CD4-positive, alpha-beta T cell (primary cell): Measurements from ENCODE around the gene CYP24A1. TPM values are rescaled to one million over a fixed set of nuclear protein-coding genes. Genes with fewer than 3 reads are reported as not detected.
"Not testable (repeated sequence)": the region's sequence is repeated elsewhere in the genome, so short reads cannot be mapped to it uniquely, and the experiment has no call there.

Experiments used
- ATAC-seq: fragments of 200-7000 bp; cut with Tn5 transposase; one replicate; pipeline ENCODE4 v1.10.0; 2022; ENCODE audit warnings: mild to moderate bottlenecking; ENCODE audit not compliant: poor library complexity
- CTCF ChIA-PET: fragments of 350-600 bp; sonication (Branson Sonifier 250); formaldehyde crosslinking; loops from one replicate; lab custom pipeline; 2021; ENCODE audit warnings: antibody characterized with exemption, inconsistent platforms; lab: Charles Lee
- POLR2A ChIA-PET: fragments of 350-600 bp; sonication (Branson Sonifier 250); formaldehyde crosslinking; loops from one replicate; lab custom pipeline; 2021; ENCODE audit warnings: antibody characterized with exemption, inconsistent platforms; lab: Charles Lee
- DNase-seq, 14 experiments: peaks; one replicate each; pipeline ENCODE4 v3.0.0-alpha.2; 2013 to 2020; ENCODE audit warnings: mixed read lengths in 2 of 14
- H3K27ac ChIP-seq, 2 donors: one replicate each; pipeline versions ENCODE4 v1.5.1 to v1.7.0; 2013; ENCODE audit warnings: low read length in 2 of 2, low read depth in 1 of 2, mild to moderate bottlenecking in 1 of 2
- H3K27me3 ChIP-seq, 2 experiments: 1 replicate in 1 of 2; 2 replicates in 1 of 2; pipeline versions ENCODE4 v1.6.1 to v1.7.0; 2013; ENCODE audit warnings: low read length in 2 of 2, control low read depth in 1 of 2, mild to moderate bottlenecking in 1 of 2, moderate library complexity in 1 of 2; ENCODE audit not compliant: insufficient read depth in 2 of 2, control insufficient read depth in 1 of 2
- H3K36me3 ChIP-seq: one replicate; pipeline ENCODE4 v1.6.1; 2013; ENCODE audit warnings: low read length, control low read depth; ENCODE audit not compliant: insufficient read depth
- H3K4me1 ChIP-seq: one replicate; pipeline ENCODE4 v1.6.1; 2013; ENCODE audit warnings: low read length, control low read depth; ENCODE audit not compliant: insufficient read depth
- H3K4me3 ChIP-seq: one replicate; pipeline ENCODE4 v1.5.1; 2013; ENCODE audit warnings: mild to moderate bottlenecking, low read length, moderate library complexity
- H3K9me3 ChIP-seq, 2 experiments: 1 replicate in 1 of 2; 2 replicates in 1 of 2; pipeline versions ENCODE4 v1.6.1 to v1.7.0; 2013; ENCODE audit warnings: low read length in 2 of 2, mild to moderate bottlenecking in 2 of 2, control low read depth in 1 of 2, moderate library complexity in 1 of 2; ENCODE audit not compliant: control insufficient read depth in 1 of 2, insufficient read depth in 1 of 2
- H3K27ac Mint-ChIP-seq: one replicate; pipeline ENCODE4 v1.8.0; 2020; ENCODE audit warnings: mixed read lengths
- H3K27me3 Mint-ChIP-seq: one replicate; pipeline ENCODE4 v1.8.0; 2021; ENCODE audit warnings: mixed read lengths
- H3K36me3 Mint-ChIP-seq: one replicate; pipeline ENCODE4 v1.8.0; 2021; ENCODE audit warnings: low read depth, mixed read lengths
- H3K4me1 Mint-ChIP-seq: one replicate; pipeline ENCODE4 v1.8.0; 2021; ENCODE audit warnings: low read depth, mixed read lengths
- H3K4me3 Mint-ChIP-seq: one replicate; pipeline ENCODE4 v1.8.0; 2020; ENCODE audit warnings: mild to moderate bottlenecking, mixed read lengths
- H3K9me3 Mint-ChIP-seq: one replicate; pipeline ENCODE4 v1.8.0; 2020; ENCODE audit warnings: mixed read lengths
- CTCF ChIP-seq: fragments of 200-600 bp; IDR thresholded peaks from one replicate; pipeline ENCODE4 v1.8.0; 2022; ENCODE audit warnings: antibody characterized with exemption, mild to moderate bottlenecking
- intact Hi-C, 2 experiments: fragments of 100-400 bp; cut with DNase I in 1 of 2; cut with micrococcal nuclease in 1 of 2; formaldehyde crosslinking; loops; one replicate each; pipeline versions ENCODE4 v1.15.1 to v1.9.0; 2023 to 2025; cut with DNase I, micrococcal nuclease
- total RNA-seq, 174 experiments: library from RNA in 2 of 174; stranded (reverse) in 2 of 174; gene quantifications; one replicate each; pipeline ENCODE4 v1.2.3 and lab custom pipeline; 2021 to 2026

Gene CYP24A1
- total RNA-seq, 2 experiments from 2014 or later: 0.56 to 1.0 TPM

GRCh38 chr20:54129350-54129749 is 44.4 kb downstream of the CYP24A1 start:
- H3K4me1 Mint-ChIP-seq: no peaks in the 10 kb centered on the region
- DNase-seq (no peak), ATAC-seq (no peak)
- peaks cover 0 to 5% of the 10 kb centered on the region in 2 experiments for H3K9me3 ChIP-seq
- H3K9me3 Mint-ChIP-seq: no peaks in the 10 kb centered on the region
- H3K27me3 Mint-ChIP-seq: peaks cover 7% of the 10 kb centered on the region
- ChIA-PET POLR2A (no interaction called here), CTCF (interaction anchor here (1.0 kb wide), 1 partner anchor 10 kb away, joined by 3 read pairs; no protein-coding TSS in a partner anchor)
- H3K27ac Mint-ChIP-seq: no peak overlapping the region
- H3K27ac ChIP-seq: no peak overlapping the region
- no peak overlapping the region for H3K4me3 Mint-ChIP-seq
- intact Hi-C loops: no loop called here
- no peaks in the 10 kb centered on the region for H3K36me3 ChIP-seq
- H3K27me3 ChIP-seq: no peaks in the 10 kb centered on the region
- H3K4me3 ChIP-seq: no peak overlapping the region
- H3K36me3 Mint-ChIP-seq: no peaks in the 10 kb centered on the region
- H3K4me1 ChIP-seq: no peaks in the 10 kb centered on the region
- no peak for TF ChIP-seq CTCF

- no peak for TF ChIP-seq CTCF
- Mint-ChIP-seq H3K27ac (no peak overlapping the region), H3K36me3 (no peaks in the 10 kb centered on the region), H3K27me3 (peaks cover 7% of the 10 kb centered on the region), H3K4me3 (no peak overlapping the region), H3K4me1 (no peaks in the 10 kb centered on the region), H3K9me3 (no peaks in the 10 kb centered on the region)
- Histone ChIP-seq H3K36me3 (no peaks in the 10 kb centered on the region), H3K9me3 (peaks cover 0 to 5% of the 10 kb centered on the region in 2 experiments), H3K4me3 (no peak overlapping the region), H3K27ac (no peak overlapping the region), H3K27me3 (no peaks in the 10 kb centered on the region), H3K4me1 (no peaks in the 10 kb centered on the region)
- ChIA-PET CTCF (interaction anchor here (1.0 kb wide), 1 partner anchor 12 kb away, joined by 6 read pairs; no protein-coding TSS in a partner anchor), POLR2A (interaction anchor here (1.2 kb wide), 1 partner anchor 49 kb away, joined by 3 read pairs; no protein-coding TSS in a partner anchor)
- ATAC-seq (no peak), DNase-seq (no peak)
- intact Hi-C loops: no loop called here
Observed at GRCh38 chr20:54127855-54128574, 45.8 kb downstream of the CYP24A1 start.

- peaks cover 0 to 5% of the 10 kb centered on the region in 2 experiments for H3K9me3 ChIP-seq
- H3K9me3 Mint-ChIP-seq: no peaks in the 10 kb centered on the region
- ATAC-seq (no peak), DNase-seq (no peak)
- H3K4me1 ChIP-seq: no peaks in the 10 kb centered on the region
- H3K27me3 ChIP-seq: no peaks in the 10 kb centered on the region
- CTCF ChIA-PET: interaction anchor here (1.0 kb wide), 1 partner anchor 13 kb away, joined by 6 read pairs; no protein-coding TSS in a partner anchor
- no peaks in the 10 kb centered on the region for H3K36me3 ChIP-seq
- POLR2A ChIA-PET: interaction anchor here (1.2 kb wide), 1 partner anchor 48 kb away, joined by 3 read pairs; no protein-coding TSS in a partner anchor
- no peak overlapping the region for H3K4me3 ChIP-seq
- no peaks in the 10 kb centered on the region for H3K4me1 Mint-ChIP-seq
- no peak overlapping the region for H3K27ac ChIP-seq
- intact Hi-C loops: no loop called here
- H3K27me3 Mint-ChIP-seq: peaks cover 7% of the 10 kb centered on the region
- H3K36me3 Mint-ChIP-seq: no peaks in the 10 kb centered on the region
- H3K27ac Mint-ChIP-seq: no peak overlapping the region
- TF ChIP-seq CTCF: no peak
- H3K4me3 Mint-ChIP-seq: no peak overlapping the region
Observed at GRCh38 chr20:54126806-54127655, 46.8 kb downstream of the CYP24A1 start.

- H3K27me3 Mint-ChIP-seq, H3K27ac ChIP-seq, DNase-seq, H3K9me3 ChIP-seq, H3K4me3 Mint-ChIP-seq, H3K9me3 Mint-ChIP-seq, H3K4me1 ChIP-seq, H3K36me3 Mint-ChIP-seq, H3K4me1 Mint-ChIP-seq, CTCF ChIA-PET, H3K4me3 ChIP-seq, H3K36me3 ChIP-seq, POLR2A ChIA-PET, H3K27ac Mint-ChIP-seq, ATAC-seq, intact Hi-C loops, H3K27me3 ChIP-seq: not testable (repeated sequence)
Observed at GRCh38 chr20:54126328-54126727, 47.5 kb downstream of the CYP24A1 start.
